GM20000 (cell line): Measurements from ENCODE around the gene TENM3.

Experiments
- DNase-seq: peaks from one replicate; pipeline ENCODE4 v3.0.0; 2012; ENCODE audit warnings: low spot score
- CTCF ChIP-seq: IDR thresholded peaks from 2 replicates; pipeline ENCODE4 v1.5.1; 2012; ENCODE audit warnings: mild to moderate bottlenecking, control low read depth; ENCODE audit errors: extremely low read depth, missing control alignments

TENM3 gene

GRCh38 chr4:182538031-182538430 lies 294.8 kb downstream of the TENM3 start:
- no peak for TF ChIP-seq CTCF

GRCh38 chr4:182540496-182540895 lies 297.3 kb downstream of the TENM3 start:
- TF ChIP-seq CTCF, result no peak
- DNase-seq, result no peak

More at GRCh38 chr4:182538031-182538430, 294.8 kb downstream of the TENM3 start:
- DNase-seq, result no peak

- peak; percentile 47 for DNase-seq
- TF ChIP-seq CTCF, result no peak
Measured at GRCh38 chr4:182547435-182547834, 304.2 kb downstream of the TENM3 start.

GRCh38 chr4:182548156-182548555 lies 305.0 kb downstream of the TENM3 start:
- TF ChIP-seq CTCF, result no peak
- DNase-seq, result no peak

GRCh38 chr4:182549356-182549755 lies 306.2 kb downstream of the TENM3 start:
- DNase-seq, result no peak

GRCh38 chr4:182552948-182553347 lies 309.7 kb downstream of the TENM3 start:
- TF ChIP-seq CTCF, result no peak

More at GRCh38 chr4:182549356-182549755, 306.2 kb downstream of the TENM3 start:
- TF ChIP-seq CTCF, result no peak

GRCh38 chr4:182553653-182554052 lies 310.5 kb downstream of the TENM3 start:
- no peak for TF ChIP-seq CTCF
- no peak for DNase-seq

More at GRCh38 chr4:182552948-182553347, 309.7 kb downstream of the TENM3 start:
- DNase-seq, result no peak
